ENCODE results near the gene LGI4. TPM values are rescaled to one million over a fixed set of nuclear protein-coding genes. Genes with fewer than 3 reads are reported as not detected.

LGI4 gene
- total RNA-seq = 8.1 TPM
- long read RNA-seq, transcript LGI4-201 (9 exons, 2,814 nt) = major isoform, 9 of 28 reads
- long read RNA-seq, partial matches to known transcripts = 8 of 28 reads
- long read RNA-seq, other reads (novel, unspliced or antisense) = 7 of 28 reads

DNA sequence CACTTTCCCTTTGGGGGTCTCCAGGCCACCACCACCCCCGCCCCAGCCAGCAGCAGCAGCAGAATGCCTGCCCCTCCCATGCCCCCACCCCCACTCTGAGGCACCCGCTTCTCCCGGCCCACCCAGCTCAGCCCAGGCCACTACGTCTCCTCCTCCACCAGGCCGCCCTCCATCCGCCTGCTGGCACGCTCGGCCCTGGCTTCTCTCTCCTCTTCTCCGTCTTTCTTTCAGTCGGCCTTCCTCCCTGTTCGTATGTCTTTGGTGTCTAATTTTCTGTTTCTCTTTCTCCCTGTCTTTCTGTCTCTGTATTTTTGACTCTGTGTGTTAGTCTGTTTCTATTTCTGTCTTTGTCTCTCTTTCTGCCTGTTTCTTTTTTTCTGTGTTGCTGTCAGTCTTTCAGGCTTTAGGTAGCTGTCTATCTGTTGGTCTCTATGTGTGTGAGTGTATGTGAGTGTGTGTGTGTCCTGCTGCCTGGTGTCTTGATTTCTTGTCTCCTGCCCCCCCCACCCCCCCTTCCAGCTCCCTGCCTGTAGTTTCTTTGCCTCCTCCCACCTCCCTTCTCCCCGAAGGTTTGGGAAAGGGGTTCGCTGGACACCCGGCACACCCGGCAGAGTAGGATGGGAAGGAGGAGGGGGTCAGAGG lies at the start of gene LGI4:
TSS of gene LGI4 (minus strand) at position 459 of the 642 bp plus-strand sequence. CDS start at position 80, 379 bp downstream.
- intact Hi-C loops (cut with DNase I) = loop anchor here (1.0 kb wide), 1 partner anchor 20 kb away; no protein-coding TSS in a partner anchor
- ATAC-seq (ENCODE audit: poor library complexity) (no peak), DNase-seq (no peak)

GRCh38 chr19:35184267-35184666 lies 49.4 kb upstream of the LGI4 start:
- intact Hi-C loops (cut with DNase I) = no loop called here
- ATAC-seq (ENCODE audit: poor library complexity) (no peak), DNase-seq (no peak)

DNA sequence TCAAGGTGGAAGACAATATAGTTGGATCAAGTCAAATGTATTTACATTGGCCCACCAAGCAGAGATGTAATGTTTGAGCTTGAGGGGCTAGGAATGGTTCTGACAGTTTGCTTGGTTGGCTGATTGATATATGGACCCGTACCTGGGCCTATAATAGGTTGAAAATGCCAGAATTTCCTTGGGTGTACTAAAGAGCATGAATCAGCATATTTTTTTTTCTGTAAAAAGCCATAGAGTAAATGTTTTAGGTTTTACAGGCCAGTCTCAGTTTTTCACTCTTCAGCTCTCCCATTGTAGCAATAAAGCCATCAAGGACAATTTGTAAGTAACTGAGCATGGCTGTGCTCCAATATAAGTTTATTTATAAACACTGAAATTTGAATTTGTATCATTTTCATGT lies 46.5 kb upstream of the LGI4 start:
- ATAC-seq (ENCODE audit: poor library complexity) = no peak
- intact Hi-C loops (cut with DNase I) = no loop called here
- DNase-seq = no peak

- no peak for ATAC-seq (ENCODE audit: poor library complexity)
- intact Hi-C loops (cut with DNase I) = no loop called here
These were observed 45.0 kb upstream of the LGI4 start for GRCh38 chr19:35179830-35180229.

DNA sequence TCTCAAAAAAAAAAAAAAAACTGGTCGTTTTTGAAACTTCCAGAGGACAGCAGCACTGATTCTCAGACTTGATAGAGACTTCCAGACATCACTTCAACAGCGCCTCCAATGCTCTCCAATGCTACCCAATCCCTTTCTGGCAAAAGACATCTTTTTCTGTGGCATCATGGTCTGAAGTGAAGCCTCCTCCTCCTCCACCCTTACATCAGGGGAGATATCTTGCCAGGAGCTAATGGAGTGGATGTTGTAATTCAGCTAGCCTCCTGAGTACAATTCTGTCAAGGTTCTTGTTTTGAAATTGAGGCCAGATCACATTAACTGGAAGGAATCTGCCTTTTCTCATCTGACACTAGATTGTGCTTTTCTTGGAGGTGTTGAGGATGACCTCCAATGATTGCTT lies 43.8 kb upstream of the LGI4 start:
- ATAC-seq (ENCODE audit: poor library complexity) (no peak), DNase-seq (no peak)
- intact Hi-C loops (cut with DNase I) = no loop called here

More at GRCh38 chr19:35179830-35180229, 45.0 kb upstream of the LGI4 start:
- DNase-seq = no peak

DNA sequence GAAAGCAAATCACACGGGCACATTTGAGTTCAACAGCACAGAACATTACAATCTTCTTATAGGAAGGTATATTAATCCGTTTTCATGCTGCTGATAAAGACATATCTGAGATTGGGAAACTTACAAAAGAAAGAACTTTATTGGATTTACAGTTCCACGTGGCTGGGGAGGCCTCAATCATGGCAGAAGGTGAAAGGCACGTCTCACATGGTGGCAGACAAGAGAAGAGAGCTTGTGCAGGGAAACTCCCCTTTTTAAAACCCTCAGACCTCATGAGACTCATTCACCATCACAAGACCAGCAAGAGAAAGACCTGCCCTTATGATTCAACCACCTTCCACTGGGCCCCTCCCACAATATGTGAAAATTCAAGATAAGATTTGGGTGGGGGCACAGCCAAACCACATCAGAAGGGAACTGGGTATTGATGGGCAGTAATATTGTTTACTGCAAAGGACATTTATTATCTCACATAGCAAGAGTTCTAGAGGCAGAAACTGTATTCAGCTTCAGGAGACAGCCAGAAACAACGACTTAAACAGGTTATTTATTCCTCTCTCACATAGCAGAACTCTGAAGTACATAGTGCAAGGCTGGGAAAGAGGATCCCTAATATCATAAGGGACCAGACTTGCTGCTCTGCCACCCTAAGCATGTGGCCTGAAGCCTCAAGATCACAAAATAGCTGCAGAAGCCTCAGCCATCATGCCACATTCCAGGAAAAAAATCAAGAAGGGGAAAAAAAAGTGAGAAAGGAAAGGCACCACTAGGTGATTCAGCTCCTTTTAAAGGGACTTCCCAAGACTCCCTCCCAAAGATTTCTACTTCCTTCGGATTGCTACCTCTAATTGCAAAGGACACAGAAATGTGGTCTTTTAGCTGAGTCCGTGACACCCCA lies 42.8 kb upstream of the LGI4 start:
- DNase-seq = no peak
- intact Hi-C loops (cut with DNase I) = no loop called here
- no peak for ATAC-seq (ENCODE audit: poor library complexity)

DNA sequence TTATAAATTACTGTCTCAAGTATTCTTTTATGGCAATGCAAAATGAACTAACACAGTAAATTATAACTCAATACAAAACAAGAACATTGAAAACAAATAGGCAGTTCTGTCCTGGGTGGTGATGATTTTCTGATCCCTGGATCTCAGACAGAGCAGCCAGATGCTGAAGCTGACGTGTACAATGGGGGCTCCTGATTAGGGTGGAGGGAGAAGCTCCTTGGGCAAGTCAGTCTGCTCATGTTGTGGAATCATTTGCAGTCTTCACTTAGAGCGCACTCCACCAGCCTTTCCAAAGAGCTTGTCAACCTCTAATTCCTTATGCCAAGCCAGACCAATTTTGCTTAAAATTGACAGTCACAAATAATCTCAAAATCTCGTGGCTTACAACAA lies 41.3 kb upstream of the LGI4 start:
- intact Hi-C loops (cut with DNase I) = no loop called here
- DNase-seq = no peak
- ATAC-seq (ENCODE audit: poor library complexity) = no peak

DNA sequence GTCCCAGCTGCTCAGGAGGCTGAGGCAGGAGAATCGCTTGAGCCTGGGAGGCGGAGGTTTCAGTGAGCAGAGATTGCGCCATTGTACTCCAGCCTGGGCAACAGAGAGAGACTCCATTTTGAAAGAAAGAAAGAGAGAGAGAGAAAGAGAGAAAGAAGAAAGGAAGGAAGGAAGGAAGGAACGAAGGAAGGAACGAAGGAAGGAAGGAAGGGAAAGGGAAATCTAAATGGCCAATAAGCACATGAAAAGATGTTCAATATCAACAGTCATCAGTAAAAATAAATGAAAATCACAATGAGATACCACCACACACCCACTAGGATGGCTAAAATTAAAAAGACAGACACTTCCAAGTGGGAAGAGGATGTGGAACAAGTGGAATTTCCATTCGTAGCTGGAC lies 39.4 kb upstream of the LGI4 start:
- no peak for DNase-seq
- intact Hi-C loops (cut with DNase I) = no loop called here
- no peak for ATAC-seq (ENCODE audit: poor library complexity)

GRCh38 chr19:35171730-35172129 lies 36.9 kb upstream of the LGI4 start:
- ATAC-seq (ENCODE audit: poor library complexity) = no peak

DNA sequence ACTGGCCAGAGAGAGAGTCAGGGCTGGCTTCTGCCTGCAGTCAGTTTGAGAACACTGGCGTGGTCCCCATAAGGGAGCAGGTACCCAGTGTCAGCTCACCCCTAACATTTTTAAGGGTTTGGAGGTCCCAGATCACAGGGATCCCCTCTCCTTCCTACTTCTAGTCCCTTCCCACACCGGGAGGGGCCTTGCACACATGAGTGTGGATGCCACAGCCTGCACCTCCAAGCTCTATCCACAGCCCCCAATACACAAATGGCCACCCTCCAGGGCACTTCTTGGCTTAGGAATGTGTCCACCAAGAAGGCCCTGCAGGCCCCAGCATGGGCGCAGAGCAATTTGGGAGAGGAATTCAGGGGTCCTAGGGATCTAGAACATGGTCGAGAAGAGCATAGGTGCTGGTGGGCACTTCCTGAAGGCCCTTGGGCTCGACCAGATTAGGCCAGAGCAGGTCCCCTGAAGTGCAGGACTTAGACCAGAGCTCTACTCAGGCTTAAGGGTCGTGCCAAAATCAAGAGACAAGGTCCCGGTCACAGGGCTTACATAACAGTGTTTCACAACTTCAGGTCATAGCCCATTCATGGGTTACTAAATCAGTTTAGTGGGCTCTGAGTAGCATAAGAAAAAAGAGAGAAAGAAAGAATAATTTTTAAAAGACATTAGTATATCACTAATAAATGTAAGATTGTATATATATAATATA lies 35.7 kb upstream of the LGI4 start:
- ATAC-seq (ENCODE audit: poor library complexity) = peak; percentile 55
- intact Hi-C loops (cut with DNase I) = no loop called here

More at GRCh38 chr19:35171730-35172129, 36.9 kb upstream of the LGI4 start:
- no peak for DNase-seq
- intact Hi-C loops (cut with DNase I) = no loop called here

DNA sequence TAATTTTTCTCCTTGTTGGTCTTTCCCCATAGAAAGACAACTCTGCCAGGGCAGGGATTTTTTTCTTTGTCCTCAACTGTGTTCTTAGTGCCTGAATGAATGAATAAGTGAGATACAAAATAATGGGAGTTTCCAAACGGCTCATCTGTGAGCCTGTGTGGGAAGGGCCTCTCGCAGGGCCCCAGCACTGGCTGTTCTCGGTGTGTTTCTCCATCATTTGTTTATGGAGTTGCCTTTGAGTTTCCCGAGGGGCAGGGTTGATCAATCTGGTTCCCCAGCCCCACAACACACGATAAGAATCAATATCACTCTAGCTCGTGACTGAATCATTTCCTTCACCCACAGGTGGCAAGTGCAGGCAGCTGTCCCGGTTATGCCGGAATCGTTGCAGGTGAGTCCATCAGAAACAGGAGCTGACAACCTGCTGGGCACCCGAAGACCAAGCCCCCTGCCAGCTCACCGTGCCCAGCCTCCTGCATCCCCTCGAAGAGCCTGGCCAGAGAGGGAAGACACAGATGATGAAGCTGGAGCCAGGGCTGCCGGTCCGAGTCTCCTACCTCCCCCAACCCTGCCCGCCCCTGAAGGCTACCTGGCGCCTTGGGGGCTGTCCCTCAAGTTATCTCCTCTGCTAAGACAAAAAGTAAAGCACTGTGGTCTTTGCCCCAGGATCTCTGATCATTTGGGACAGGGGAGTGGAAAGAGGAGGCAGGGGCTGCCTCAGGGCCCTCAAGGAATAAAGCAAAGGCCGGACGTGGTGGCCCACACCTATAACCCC lies 34.5 kb upstream of the LGI4 start:
- DNase-seq (no peak), ATAC-seq (ENCODE audit: poor library complexity) (no peak)
- intact Hi-C loops (cut with DNase I) = no loop called here

More for the DNA sequence above, 35.7 kb upstream of the LGI4 start:
- no peak for DNase-seq

GRCh38 chr19:35168196-35168595 lies 33.3 kb upstream of the LGI4 start:
- no peak for ATAC-seq (ENCODE audit: poor library complexity)
- intact Hi-C loops (cut with DNase I) = no loop called here
- DNase-seq = no peak

DNA sequence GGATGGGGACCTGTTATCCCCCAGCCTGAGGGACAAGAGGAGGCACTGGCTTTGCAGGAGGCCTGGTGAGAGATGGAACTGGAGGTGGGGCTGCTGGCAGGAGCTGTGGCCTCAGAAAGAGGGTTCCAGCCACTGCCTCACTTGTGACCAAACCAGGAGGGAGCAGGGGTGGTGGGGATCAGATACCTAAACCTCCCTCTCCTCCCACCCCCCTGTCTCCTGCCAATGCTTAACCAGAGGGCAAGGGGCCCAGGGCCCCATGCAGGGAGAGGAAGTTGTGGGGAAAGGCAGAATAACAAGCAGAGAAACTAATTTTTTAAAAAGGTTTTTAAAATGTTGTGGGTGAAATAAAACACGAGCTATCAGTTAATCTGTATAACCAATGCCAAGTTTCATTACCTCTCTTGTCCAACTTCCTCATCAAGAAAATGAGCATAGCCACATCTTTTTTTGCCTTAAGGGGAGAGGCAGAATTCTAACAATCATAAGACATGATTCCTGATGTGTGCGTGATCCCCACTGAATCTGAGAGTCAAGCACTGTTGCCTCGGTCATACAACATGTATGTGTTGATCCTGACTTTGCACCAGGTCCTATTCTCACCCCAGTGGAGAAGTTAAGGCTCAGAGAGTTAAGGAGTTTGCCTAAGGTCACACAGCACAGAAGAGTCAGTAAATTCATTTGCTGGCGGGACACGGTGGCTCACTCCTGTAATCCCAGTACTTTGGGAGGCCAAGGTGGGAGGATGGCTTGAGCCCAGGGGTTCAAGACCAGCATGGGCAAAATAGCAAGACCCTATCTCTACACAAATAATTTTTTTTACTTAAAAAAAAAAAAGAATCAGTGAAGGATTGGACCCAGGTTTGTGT lies 32.6 kb upstream of the LGI4 start:
- intact Hi-C loops (cut with DNase I) = no loop called here
- DNase-seq = no peak
- ATAC-seq (ENCODE audit: poor library complexity) = no peak

GRCh38 chr19:35166100-35167063 lies 31.5 kb upstream of the LGI4 start:
- DNase-seq = no peak
- ATAC-seq (ENCODE audit: poor library complexity) = no peak
- intact Hi-C loops (cut with DNase I) = no loop called here

DNA sequence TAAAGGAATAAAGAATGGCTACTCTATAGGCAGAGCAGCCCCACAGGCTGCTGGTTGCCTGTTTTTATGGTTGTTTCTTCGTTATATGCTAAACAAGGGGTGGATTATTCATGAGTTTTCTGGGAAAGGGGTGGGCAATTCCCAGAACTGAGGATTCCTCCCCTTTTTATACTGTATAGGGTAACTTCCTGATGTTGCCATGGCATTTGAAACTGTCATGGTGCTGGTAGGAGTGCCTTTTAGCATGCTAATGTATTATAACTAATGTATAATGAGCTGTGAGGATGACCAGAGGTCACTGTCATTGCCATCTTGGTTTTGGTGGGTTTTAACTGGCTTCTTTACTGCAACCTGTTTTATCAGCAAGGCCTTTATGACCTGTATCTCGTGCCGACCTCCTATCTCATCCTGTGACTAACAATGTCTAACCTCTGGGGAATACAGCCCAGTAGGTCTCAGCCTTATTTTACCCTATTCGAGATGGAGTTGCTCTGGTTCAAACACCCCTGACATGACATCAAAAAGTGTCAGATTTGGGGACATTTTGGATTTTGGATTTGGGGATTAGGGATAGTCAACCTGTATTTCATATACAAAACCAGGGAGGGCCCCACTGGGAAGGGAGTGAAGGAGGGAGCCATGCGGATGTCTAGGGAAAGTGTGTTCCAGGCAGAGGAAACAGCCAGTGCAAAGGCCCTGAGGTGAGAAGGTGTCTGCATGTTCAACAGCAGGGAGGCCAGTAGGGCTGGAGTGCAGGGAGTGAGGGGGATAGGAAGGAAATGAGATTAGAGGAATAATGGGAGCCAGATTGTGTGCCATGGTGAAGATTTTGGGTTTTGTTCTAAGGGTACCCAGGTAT lies 30.6 kb upstream of the LGI4 start:
- no peak for ATAC-seq (ENCODE audit: poor library complexity)
- intact Hi-C loops (cut with DNase I) = no loop called here
- no peak for DNase-seq

GRCh38 chr19:35164418-35164817 lies 29.6 kb upstream of the LGI4 start:
- ATAC-seq (ENCODE audit: poor library complexity) (no peak), DNase-seq (no peak)
- intact Hi-C loops (cut with DNase I) = no loop called here
